Endothelial cell of umbilical vein (primary cell): ENCODE measurements around the gene XXYLT1. TPM values are rescaled to one million over a fixed set of nuclear protein-coding genes. Genes with fewer than 3 reads are reported as not detected.

Experiments
- BruUV-seq: library from RNA; stranded (reverse); fragments of 400-500 nt; replicated peaks from 2 replicates; lab custom pipeline; 2021; lab: Mats Ljungman, UMichigan
- CTCF ChIA-PET: fragments of 300-600, 350-600 bp; sonication (Branson Sonifier 250); formaldehyde crosslinking; loops from one replicate; lab custom pipeline; 2021; ENCODE audit warnings: antibody characterized with exemption, inconsistent platforms; lab: Charles Lee
- POLR2A ChIA-PET: fragments of 300-600, 350-600 bp; sonication (Branson Sonifier 250); formaldehyde crosslinking; loops from one replicate; lab custom pipeline; 2021; ENCODE audit warnings: antibody characterized with exemption, inconsistent platforms; lab: Charles Lee
- DNase-seq: peaks from one replicate; pipeline ENCODE4 v3.0.0-alpha.2; 2011; ENCODE audit warnings: low read depth, low spot score
- FAIRE-seq: peaks from 2 replicates; lab custom pipeline; 2011; peaks lifted over from hg19 to GRCh38; lab: Jason Lieb, UNC
- H2AFZ ChIP-seq: 2 replicates; pipeline ENCODE4 v1.6.0; 2012; ENCODE audit warnings: low read depth, low read length, control low read depth, inconsistent platforms
- H3K27ac ChIP-seq: 2 replicates; pipeline ENCODE4 v1.5.1; 2011; ENCODE audit warnings: low read depth, mild to moderate bottlenecking, control low read depth, low read length, moderate library complexity; ENCODE audit not compliant: insufficient read depth
- H3K27me3 ChIP-seq, 2 experiments: 2 replicates each; pipeline versions ENCODE4 v1.6.0 to v1.6.1; 2011; ENCODE audit warnings: low read length in 2 of 2, mixed read lengths in 1 of 2; ENCODE audit not compliant: control insufficient read depth in 2 of 2, insufficient read depth in 2 of 2
- H3K36me3 ChIP-seq, 2 experiments: 2 replicates in 1 of 2; 3 replicates in 1 of 2; pipeline ENCODE4 v1.5.1; 2011; ENCODE audit warnings: low read length in 2 of 2, mild to moderate bottlenecking in 1 of 2, moderate library complexity in 1 of 2; ENCODE audit not compliant: control insufficient read depth in 2 of 2, insufficient read depth in 2 of 2; ENCODE audit errors: extremely low read depth in 1 of 2
- H3K4me1 ChIP-seq: 3 replicates; pipeline ENCODE4 v1.5.1; 2011; ENCODE audit warnings: mild to moderate bottlenecking, low read length; ENCODE audit not compliant: control insufficient read depth, insufficient read depth; ENCODE audit errors: extremely low read depth
- H3K4me2 ChIP-seq: 2 replicates; pipeline ENCODE4 v1.6.1; 2011; ENCODE audit warnings: low read length, control low read depth, mixed read lengths; ENCODE audit not compliant: insufficient read depth
- H3K4me3 ChIP-seq, 3 experiments: fragments of 200-600 bp in 1 of 3; sonication (generic), shearing (Covaris generic) in 1 of 3; replicated peaks in 1 of 3; 2 replicates each; pipeline ENCODE4 v1.5.1; 2011 to 2016; ENCODE audit warnings: control low read depth in 3 of 3, low read length in 3 of 3, mild to moderate bottlenecking in 2 of 3, inconsistent platforms in 1 of 3, low read depth in 1 of 3, moderate library complexity in 1 of 3; ENCODE audit not compliant: insufficient read depth in 1 of 3
- H3K79me2 ChIP-seq: 2 replicates; pipeline ENCODE4 v1.6.0; 2012; ENCODE audit warnings: low read length, inconsistent platforms; ENCODE audit not compliant: control insufficient read depth, insufficient read depth
- H3K9ac ChIP-seq: replicated peaks from 2 replicates; pipeline ENCODE3; 2011; ENCODE audit warnings: low read length, control low read depth; ENCODE audit not compliant: insufficient read depth; ENCODE audit errors: extremely low read depth
- H3K9me1 ChIP-seq: replicated peaks from 3 replicates; pipeline ENCODE4 v1.6.0; 2011; ENCODE audit warnings: mild to moderate bottlenecking, low read length; ENCODE audit not compliant: control insufficient read depth, insufficient read depth; ENCODE audit errors: extremely low read depth
- H3K9me3 ChIP-seq: replicated peaks from 2 replicates; pipeline ENCODE4 v1.5.1; 2012; ENCODE audit warnings: low read length, inconsistent platforms; ENCODE audit not compliant: control insufficient read depth, insufficient read depth
- H4K20me1 ChIP-seq: replicated peaks from 2 replicates; pipeline ENCODE3; 2011; ENCODE audit warnings: mild to moderate bottlenecking, low read length; ENCODE audit not compliant: control insufficient read depth, insufficient read depth; ENCODE audit errors: extremely low read depth
- EZH2 ChIP-seq: IDR thresholded peaks from 2 replicates; pipeline ENCODE4 v1.6.1; 2012; ENCODE audit warnings: borderline replicate concordance, low read depth, mild to moderate bottlenecking, moderate library complexity, low read length, inconsistent platforms; ENCODE audit not compliant: severe bottlenecking
- FOS ChIP-seq: IDR thresholded peaks from 2 replicates; pipeline ENCODE4 v1.6.1; 2011; ENCODE audit warnings: mild to moderate bottlenecking, low read length, moderate library complexity, borderline replicate concordance; ENCODE audit not compliant: insufficient read depth
- GATA2 ChIP-seq: IDR thresholded peaks from 2 replicates; pipeline ENCODE4 v1.7.0; 2011; ENCODE audit warnings: low read depth, mild to moderate bottlenecking, moderate library complexity, mixed read lengths, low read length; ENCODE audit not compliant: insufficient read length, insufficient read depth
- JUN ChIP-seq: IDR thresholded peaks from 2 replicates; pipeline ENCODE4 v1.6.1; 2011; ENCODE audit warnings: borderline replicate concordance, low read depth; ENCODE audit not compliant: insufficient read length, insufficient read depth
- MYC ChIP-seq: IDR thresholded peaks from one replicate; pipeline ENCODE4 v1.6.1; 2011; ENCODE audit warnings: mild to moderate bottlenecking, low read depth, low read length
- POLR2A ChIP-seq: IDR thresholded peaks from 2 replicates; pipeline ENCODE4 v1.6.1; 2012; ENCODE audit warnings: low read depth, mild to moderate bottlenecking, control low read depth, low read length
- POLR2AphosphoS5 ChIP-seq: IDR thresholded peaks from 2 replicates; pipeline ENCODE4 v1.6.1; 2012; ENCODE audit warnings: low read depth, mild to moderate bottlenecking, control low read depth, low read length, moderate library complexity; ENCODE audit not compliant: insufficient read depth
- dilution Hi-C: fragments of 300-500 bp; cut with MboI; formaldehyde crosslinking; loops from one replicate; pipeline ENCODE4 v1.15.0; 2019; ENCODE audit warnings: low sequenced_read_pairs; ENCODE audit not compliant: extremely low pct_ligation_motif_present
- intact Hi-C: fragments of 100-400 bp; cut with micrococcal nuclease; formaldehyde crosslinking; loops from one replicate; pipeline ENCODE4 v1.10.0; 2022
- polyA plus RNA-seq, 4 experiments: library from polyadenylated mRNA; depleted of rRNA in 3 of 4; stranded (reverse) in 3 of 4; unstranded in 1 of 4; fragments of >200 nt; gene quantifications; 2 replicates each; pipeline versions ENCODE4 v1.2.1 to v1.2.3, GENCODE V29; 2011 to 2012; ENCODE audit warnings: missing spikeins in 1 of 4
- total RNA-seq: library from RNA; stranded (reverse); gene quantifications from 2 replicates; pipeline ENCODE4 v1.2.3, GENCODE V29; 2021
- TF ChIP-seq, protein P1 (sequence below): IDR thresholded peaks from 2 replicates; pipeline ENCODE4 v1.6.1; 2011; ENCODE audit not compliant: insufficient read depth, insufficient read length

XXYLT1 gene
- total and polyA plus RNA-seq, 2 donors (not counting 3 experiments of a cell fraction or from before 2014, with no cell fraction given): 54.4 to 78.1 TPM

DNA sequence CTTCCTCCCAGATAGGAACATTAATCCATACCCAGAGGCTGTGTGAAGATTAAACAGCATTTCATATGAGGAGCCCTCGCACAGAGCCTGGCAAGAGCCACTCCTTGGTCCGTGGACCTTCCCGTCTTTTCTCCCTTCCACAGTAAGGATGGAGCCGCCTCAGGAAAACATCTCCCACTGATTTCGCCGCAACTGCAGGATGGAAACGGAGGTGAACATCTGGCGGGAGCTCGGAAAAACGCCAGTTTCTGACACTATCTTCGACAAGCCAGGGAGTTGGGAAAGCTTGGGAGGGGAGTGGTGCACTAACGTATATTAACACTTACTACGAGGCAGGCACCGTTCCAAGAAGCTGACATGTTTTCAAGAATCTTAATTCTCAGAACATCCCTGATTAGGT is 157.9 kb downstream of the XXYLT1 start:
- no peak overlapping the region for H3K27ac ChIP-seq
- DNase-seq: no peak
- TF ChIP-seq MYC (no peak), POLR2AphosphoS5 (no peak), JUN (no peak), EZH2 (no peak), GATA2 (no peak), POLR2A (no peak), FOS (no peak)
- TF ChIP-seq, protein P1, sequence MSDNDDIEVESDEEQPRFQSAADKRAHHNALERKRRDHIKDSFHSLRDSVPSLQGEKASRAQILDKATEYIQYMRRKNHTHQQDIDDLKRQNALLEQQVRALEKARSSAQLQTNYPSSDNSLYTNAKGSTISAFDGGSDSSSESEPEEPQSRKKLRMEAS: no peak

More for the DNA sequence above, 157.9 kb downstream of the XXYLT1 start:
- Histone ChIP-seq H3K9me3 (no peaks in the 10 kb centered on the region), H3K36me3 (peaks cover 0 to 8% of the 10 kb centered on the region in 2 experiments), H3K4me1 (peaks cover 23% of the 10 kb centered on the region), H3K9me1 (no peaks in the 10 kb centered on the region), H3K4me2 (no peak overlapping the region), H3K79me2 (no peaks in the 10 kb centered on the region), H3K27me3 (no peaks in the 10 kb centered on the region), H2AFZ (no peak overlapping the region), H4K20me1 (no peaks in the 10 kb centered on the region), H3K9ac (no peak overlapping the region), H3K4me3 (no peak overlapping the region)
- BruUV-seq: no TSS peak
- POLR2A ChIA-PET: no interaction called here
- FAIRE-seq: no peak
- intact Hi-C loops: no loop called here
- dilution Hi-C loops: loop anchor here (25.0 kb wide), 1 partner anchor 426 kb away; the partner anchor contains the start of gene FAM43A
- CTCF ChIA-PET: interaction anchor here (2.0 kb wide), 1 partner anchor 430 kb away, joined by 6 read pairs; no protein-coding TSS in a partner anchor
